GM19372 (cell line): ENCODE measurements around the gene GJC2.
"Not testable (repeated sequence)": the region's sequence is repeated elsewhere in the genome, so short reads cannot be mapped to it uniquely, and the experiment has no call there.

ENCODE experiments used
- ATAC-seq: cut with Tn5 transposase; IDR thresholded peaks from one replicate; pipeline ENCODE4 v1.9.1; 2021; ENCODE audit warnings: mild to moderate bottlenecking, low read depth, moderate library complexity; ENCODE audit not compliant: unreplicated experiment

Gene GJC2

GRCh38 chr1:228168563-228169270 is 19.0 kb downstream of the GJC2 start:
- ATAC-seq: no peak

DNA sequence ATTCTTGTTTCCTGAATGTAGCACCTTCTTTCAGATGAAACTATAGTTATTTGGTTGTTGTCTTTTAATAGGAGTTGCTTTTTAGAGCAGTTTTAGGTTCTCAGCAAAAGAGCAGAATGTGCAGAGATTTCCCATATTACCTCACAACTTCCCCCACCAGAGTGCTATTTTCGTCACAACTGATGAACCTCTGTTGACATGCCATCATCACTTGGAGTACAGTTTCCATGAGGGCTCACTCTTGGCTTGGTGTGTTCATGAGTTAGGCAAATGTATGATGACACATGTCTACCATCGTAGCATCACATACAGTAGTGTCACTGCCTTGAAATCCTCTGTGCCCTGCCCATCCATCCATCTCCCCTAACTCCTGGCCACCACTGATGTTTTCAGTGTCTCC is 19.6 kb downstream of the GJC2 start:
- no peak for ATAC-seq

DNA sequence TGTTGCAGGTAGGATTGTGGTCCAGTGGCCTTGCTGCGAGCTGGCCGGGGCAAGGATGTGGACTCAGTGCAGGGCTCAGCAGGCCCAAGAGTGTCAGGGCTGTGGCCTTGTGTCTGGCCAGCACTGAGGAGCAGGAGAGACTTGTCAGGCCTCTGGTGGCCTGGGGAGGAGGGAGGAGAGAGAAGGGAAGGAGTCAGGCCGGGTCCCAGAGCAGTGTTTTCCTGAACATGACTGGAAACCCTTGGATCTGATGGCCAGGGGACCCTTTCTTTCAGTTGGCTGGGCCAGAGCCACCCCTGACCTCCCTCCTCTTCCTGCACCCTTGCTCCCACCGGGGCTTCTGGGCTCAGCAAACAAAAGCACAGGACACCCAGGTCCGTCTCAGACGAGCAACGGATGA is 20.9 kb downstream of the GJC2 start:
- ATAC-seq: no peak

GRCh38 chr1:228171221-228171891 is 21.6 kb downstream of the GJC2 start:
- no peak for ATAC-seq

GRCh38 chr1:228172591-228173527 is 23.1 kb downstream of the GJC2 start:
- ATAC-seq: no peak

DNA sequence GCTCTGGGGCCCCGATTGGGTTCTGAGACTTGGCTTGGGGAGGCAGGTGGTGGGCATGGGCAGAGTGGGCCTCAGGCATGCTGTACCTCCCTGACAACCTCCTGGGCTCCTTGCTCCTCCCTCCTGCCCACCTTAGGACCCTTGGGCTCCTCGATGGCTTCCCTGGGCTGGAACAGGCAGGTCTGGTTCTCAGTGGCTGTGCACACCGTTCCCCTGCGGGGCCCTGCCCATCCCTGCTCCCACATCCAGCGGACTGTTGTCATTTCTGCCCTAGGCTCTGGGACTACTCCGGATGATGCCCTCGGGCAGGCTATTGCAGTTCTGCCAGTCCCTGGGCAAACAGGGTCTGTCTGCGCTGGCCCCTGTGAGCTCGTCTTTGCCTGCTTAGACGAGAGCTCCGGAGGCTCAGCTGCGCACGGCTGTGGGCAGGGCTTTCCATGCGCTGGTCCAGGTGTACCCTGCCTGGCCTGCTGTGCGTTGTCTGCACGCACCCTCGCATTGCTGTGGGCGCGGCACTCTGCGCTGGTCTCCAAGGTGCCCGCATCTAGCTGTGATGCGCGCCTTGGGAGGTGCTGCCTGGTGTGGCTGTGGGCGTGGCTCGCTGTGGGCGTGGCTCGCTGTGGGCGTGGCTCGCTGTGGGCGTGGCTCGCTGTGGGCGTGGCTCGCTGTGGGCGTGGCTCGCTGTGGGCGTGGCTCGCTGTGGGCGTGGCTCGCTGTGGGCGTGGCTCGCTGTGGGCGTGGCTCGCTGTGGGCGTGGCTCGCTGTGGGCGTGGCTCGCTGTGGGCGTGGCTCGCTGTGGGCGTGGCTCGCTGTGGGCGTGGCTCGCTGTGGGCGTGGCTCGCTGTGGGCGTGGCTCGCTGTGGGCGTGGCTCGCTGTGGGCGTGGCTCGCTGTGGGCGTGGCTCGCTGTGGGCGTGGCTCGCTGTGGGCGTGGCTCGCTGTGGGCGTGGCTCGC is 24.1 kb downstream of the GJC2 start:
- ATAC-seq: not testable (repeated sequence)

DNA sequence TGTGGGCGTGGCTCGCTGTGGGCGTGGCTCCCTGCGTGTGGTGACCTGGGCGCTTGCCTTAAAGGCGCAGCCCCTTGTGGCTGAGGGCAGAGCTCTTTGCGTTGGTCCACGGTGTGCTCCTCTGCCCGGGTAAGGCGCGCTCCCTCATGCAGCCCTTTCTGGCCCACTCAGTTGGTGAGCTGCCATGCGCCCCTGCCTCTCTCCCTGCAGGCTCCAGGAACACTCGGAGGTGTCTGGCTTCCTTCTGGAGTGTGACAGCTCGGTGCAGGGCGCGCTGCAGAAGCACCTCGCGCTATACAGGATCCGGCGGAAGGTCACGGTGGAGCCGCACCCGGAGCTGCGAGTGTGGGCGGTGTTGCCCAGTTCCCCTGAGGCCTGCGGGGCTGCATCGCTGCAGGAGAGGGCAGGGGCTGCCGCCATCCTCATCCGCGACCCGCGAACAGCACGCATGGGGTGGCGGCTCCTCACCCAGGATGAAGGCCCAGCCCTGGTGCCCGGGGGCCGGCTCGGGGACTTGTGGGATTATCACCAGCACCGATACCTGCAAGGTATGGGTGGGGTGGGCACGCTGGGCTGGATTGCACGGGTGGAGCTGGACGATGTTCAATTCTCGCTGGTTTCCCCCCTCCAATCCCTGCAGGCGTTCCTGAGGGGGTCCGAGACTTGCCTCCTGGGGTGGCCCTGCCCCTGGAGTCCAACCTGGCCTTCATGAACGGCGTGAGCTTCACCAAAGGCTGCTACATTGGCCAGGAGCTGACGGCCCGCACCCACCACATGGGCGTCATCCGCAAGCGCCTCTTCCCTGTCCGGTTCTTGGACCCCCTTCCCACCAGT is 25.0 kb downstream of the GJC2 start:
- no peak for ATAC-seq

- ATAC-seq: no peak
These were observed 25.7 kb downstream of the GJC2 start for GRCh38 chr1:228175316-228176023.

DNA sequence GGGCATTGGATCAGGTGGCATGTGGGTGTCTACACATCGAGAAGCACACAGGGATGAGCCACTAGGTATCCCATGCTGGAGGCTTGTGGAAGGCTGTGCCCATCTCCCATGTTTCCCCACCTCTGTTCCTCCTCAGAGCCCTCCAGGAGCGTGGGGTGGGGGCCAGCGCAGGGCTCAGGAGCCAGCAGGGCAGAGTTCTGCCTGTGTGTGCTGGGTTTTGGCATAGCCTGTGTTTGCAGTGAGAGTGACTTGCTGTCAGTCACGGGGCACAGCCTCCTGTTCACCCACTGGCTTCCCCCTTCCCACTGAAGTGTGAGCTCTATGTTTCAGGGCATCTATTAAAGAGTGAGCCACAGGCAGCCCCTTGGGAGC is 26.3 kb downstream of the GJC2 start:
- ATAC-seq: no peak

DNA sequence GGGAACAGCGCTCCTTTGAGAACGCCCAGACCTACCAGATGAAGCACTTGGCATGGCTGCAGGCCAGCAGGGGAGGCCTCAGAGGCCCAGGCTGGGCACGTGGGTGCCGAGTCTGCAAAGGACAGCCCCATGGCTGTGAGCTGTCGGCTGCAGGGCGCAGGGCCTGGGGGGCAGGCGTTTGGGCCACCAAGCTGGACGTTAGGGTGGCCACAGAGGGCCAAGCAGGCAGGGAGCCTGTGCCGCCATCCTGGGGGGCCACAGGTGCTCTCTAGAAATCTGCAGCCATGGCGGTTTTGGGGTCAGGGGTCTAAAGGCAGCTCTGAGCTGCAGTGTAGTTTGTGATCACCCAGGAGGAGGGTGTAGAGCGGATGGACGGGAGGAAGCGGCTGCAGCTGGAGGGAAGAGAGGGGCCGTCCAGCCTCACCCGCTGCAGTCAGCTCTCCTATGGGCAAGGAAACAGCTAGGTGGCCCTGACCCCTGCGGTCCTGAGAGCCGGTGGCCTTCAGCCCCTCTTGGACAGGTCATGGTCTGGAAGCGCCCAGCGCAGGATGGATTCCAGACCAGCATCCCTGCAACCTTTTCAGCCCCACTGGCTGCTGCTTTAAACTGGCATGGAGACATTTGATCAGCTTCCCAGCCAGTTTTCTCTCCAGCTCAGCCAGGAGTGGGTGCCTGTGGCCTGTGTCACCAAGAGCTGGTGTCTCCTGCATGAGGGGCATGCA is 26.9 kb downstream of the GJC2 start:
- ATAC-seq: no peak

GRCh38 chr1:228177183-228177475 is 27.4 kb downstream of the GJC2 start:
- no peak for ATAC-seq

GRCh38 chr1:228177721-228178710 is 28.3 kb downstream of the GJC2 start:
- no peak for ATAC-seq

DNA sequence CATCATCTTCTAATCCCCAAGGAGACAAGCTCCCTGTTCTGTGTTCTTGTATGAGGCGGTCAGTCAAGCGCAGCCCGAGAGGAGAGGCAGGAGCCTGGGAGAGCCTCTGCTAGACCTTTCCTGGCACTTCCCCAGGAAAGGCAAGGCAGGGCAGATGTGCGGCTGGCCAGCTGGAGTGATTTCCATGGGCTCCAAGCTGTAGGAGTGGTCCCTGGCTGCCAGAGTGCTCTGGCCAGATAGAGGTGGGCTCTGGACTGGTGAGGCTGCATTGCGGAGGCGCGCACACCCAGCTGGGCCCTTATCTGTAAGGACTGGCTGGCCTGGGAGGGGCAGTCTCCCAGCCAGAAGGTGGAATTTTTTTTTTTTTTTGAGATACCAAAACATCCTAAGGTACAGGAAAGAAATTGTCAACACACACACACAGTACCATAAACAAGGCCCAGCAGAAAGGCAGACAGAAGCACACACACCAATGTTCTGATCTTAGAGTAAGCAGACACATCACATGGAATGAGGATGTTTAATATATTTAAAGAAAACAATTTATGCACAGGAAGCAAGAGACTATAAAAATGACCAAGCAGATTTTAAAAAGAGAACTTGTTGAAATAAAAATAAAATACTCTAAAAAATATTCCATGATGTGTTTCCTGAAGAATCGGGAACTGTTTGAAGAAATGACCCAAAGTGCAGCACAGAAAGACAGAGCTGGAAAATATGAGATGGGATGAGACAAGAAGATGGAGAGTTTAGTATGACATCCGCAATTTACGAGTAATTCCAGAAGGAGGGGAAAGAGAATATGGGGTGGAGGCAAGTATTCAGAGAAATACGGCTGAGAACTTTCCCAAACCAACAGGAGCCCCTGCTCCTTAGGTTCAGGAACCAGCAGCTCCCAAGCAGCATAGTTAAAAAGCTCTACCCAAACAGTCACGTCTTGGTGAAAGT is 29.3 kb downstream of the GJC2 start:
- no peak for ATAC-seq

DNA sequence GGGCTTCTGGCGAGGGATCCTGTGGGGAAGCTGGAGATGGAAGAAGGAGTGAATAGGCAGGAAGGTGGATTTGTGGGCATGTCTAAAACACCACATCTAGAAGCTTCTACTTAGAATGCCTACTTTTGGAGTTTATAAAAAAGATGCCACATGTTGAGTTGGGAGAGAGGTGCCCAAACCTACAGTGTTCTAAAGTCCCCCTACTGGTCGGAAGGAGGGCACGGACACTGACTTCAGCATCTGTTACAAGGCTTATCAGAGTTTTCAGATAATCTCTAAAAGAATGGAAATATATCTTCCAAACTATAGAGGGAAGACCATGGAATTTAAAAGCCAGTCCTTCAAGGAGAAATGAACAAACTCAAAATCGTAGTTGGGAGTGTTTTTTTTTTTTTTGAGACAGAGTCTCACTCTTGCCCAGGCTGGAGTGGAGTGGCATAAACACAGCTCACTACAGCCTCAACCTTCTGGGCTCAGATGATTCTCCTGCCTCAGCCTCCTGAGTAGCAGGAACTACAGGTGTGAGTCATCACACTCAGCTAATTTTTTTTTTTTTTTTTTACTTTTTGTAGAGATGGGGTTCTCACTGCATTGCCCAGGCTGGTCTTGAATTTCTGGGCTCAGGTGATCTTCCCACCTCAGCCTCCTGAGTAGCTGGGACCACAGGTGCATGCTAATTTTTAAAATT is 30.7 kb downstream of the GJC2 start:
- no peak for ATAC-seq

GRCh38 chr1:228180959-228181644 is 31.4 kb downstream of the GJC2 start:
- no peak for ATAC-seq
